Lower leg skin (tissue), 4 donors: ENCODE results near the gene TANGO6. TPM values are rescaled to one million over a fixed set of nuclear protein-coding genes. Genes with fewer than 3 reads are reported as not detected.
A peak's percentile ranks its signal among the peaks of the same experiment; 100 is the strongest.

Source experiments
- DNase-seq, 2 donors: peaks; one replicate each; pipeline ENCODE4 v3.0.0-alpha.2; 2019; ENCODE audit warnings: low spot score in 2 of 2
- H3K4me3 ChIP-seq: fragments of 200-600 bp; sonication (generic); 2 replicates; pipeline ENCODE4 v1.5.1; 2017; ENCODE audit warnings: mild to moderate bottlenecking, low read depth; ENCODE audit not compliant: poor library complexity, severe bottlenecking
- CTCF ChIP-seq, 3 donors: fragments of 450-650 bp; IDR thresholded peaks; one replicate each; pipeline ENCODE4 v1.5.1; 2016; ENCODE audit warnings: antibody characterized with exemption in 3 of 3, mild to moderate bottlenecking in 3 of 3, moderate library complexity in 2 of 3
- POLR2A ChIP-seq, 2 donors: fragments of 450-650 bp; IDR thresholded peaks; one replicate each; pipeline ENCODE4 v1.6.1; 2016 to 2017; ENCODE audit warnings: antibody characterized with exemption in 2 of 2, mild to moderate bottlenecking in 1 of 2, moderate library complexity in 1 of 2
- WGBS, 2 donors: methylation state at CpG; one replicate each; pipeline ENCODE4 v1.1.5; 2018; 5-methylcytosine and 5-hydroxymethylcytosine counted together
- intact Hi-C: fragments of 100-400 bp; cut with DNase I; formaldehyde crosslinking; loops from one replicate; pipeline ENCODE4 v1.15.0; 2023; ENCODE audit warnings: low total_unique reads
- total RNA-seq, 4 donors: library from RNA; depleted of rRNA; stranded (reverse); fragments of >200 nt; gene quantifications; one replicate each; pipeline ENCODE4 v1.1.0, GENCODE V29; 2016

TANGO6 gene
- total RNA-seq, 4 donors from 2014 or later: 7.9 to 17.0 (median 8.6) TPM

- no peak overlapping the region for H3K4me3 ChIP-seq
- peak in 1 of 2 donors; percentile 10 for DNase-seq
- intact Hi-C loops: no loop called here
- TF ChIP-seq CTCF (IDR thresholded peaks at IDR 0.05): no peak
- no peak for TF ChIP-seq POLR2A (IDR thresholded peaks at IDR 0.05)
- 94 to 95% methylated on average over 1 of the region's 1 CpG for WGBS, 2 donors
Measured at GRCh38 chr16:68834550-68834949, 8.8 kb upstream of the TANGO6 start.

GRCh38 chr16:68835970-68836369, 7.4 kb upstream of the TANGO6 start:
- intact Hi-C loops: no loop called here
- no peak overlapping the region for H3K4me3 ChIP-seq
- 83 to 87% methylated on average over 5 of the region's 5 CpGs for WGBS, 2 donors
- peak in 1 of 2 donors; percentile 52 for DNase-seq
- TF ChIP-seq CTCF (IDR thresholded peaks at IDR 0.05): no peak
- TF ChIP-seq POLR2A (IDR thresholded peaks at IDR 0.05): no peak

- H3K4me3 ChIP-seq: no peak overlapping the region
- 38 to 47% methylated on average over 4 of the region's 4 CpGs for WGBS, 2 donors
- TF ChIP-seq CTCF (IDR thresholded peaks at IDR 0.05) (no peak), POLR2A (IDR thresholded peaks at IDR 0.05) (no peak)
- peak in 1 of 2 donors; percentile 77 for DNase-seq
- intact Hi-C loops: loop anchor here (10.0 kb wide), 1 partner anchor 285 kb away; no protein-coding TSS in a partner anchor
Measured at GRCh38 chr16:68839831-68840230, 3.5 kb upstream of the TANGO6 start.

GRCh38 chr16:68842964-68843481, 308 bp upstream of the TANGO6 start:
- DNase-seq: peak in 1 of 2 donors; percentile 71
- peak overlapping the region; percentile 90 for H3K4me3 ChIP-seq
- intact Hi-C loops: loop anchor here (10.0 kb wide), 1 partner anchor 282 kb away; no protein-coding TSS in a partner anchor
- WGBS, 2 donors: 57 to 60% methylated on average over 23 of the region's 23 CpGs

GRCh38 chr16:68844211-68844564, 857 bp downstream of the TANGO6 start:
- 3 to 4% methylated on average over 6 of the region's 6 CpGs for WGBS, 2 donors
- peak in 1 of 2 donors; percentile 45 for DNase-seq
- TF ChIP-seq CTCF (IDR thresholded peaks at IDR 0.05): no peak
- no peak for TF ChIP-seq POLR2A (IDR thresholded peaks at IDR 0.05)
- intact Hi-C loops: loop anchor here (10.0 kb wide), 1 partner anchor 281 kb away; no protein-coding TSS in a partner anchor
- H3K4me3 ChIP-seq: peak overlapping the region; percentile 90

- no peak for TF ChIP-seq POLR2A (IDR thresholded peaks at IDR 0.05)
- no peak for TF ChIP-seq CTCF (IDR thresholded peaks at IDR 0.05)
- WGBS, 2 donors: 86 to 89% methylated on average over 9 of the region's 9 CpGs
- intact Hi-C loops: loop anchor here (10.0 kb wide), 1 partner anchor 276 kb away; no protein-coding TSS in a partner anchor
- DNase-seq: peak in 1 of 2 donors; percentile 42
- no peak overlapping the region for H3K4me3 ChIP-seq
Measured at GRCh38 chr16:68848786-68849185, 5.5 kb downstream of the TANGO6 start.
